ENCODE measurements around the gene RBM33. TPM values are rescaled to one million over a fixed set of nuclear protein-coding genes. Genes with fewer than 3 reads are reported as not detected.

The RBM33 gene
- total and polyA plus RNA-seq, 9 of the 15 experiments (the other 6 are each of a cell fraction or from before 2014, with no cell fraction given): 4.4 to 80.7 (median 27.3) TPM

GRCh38 chr7:155763122-155763521 lies 118.7 kb downstream of the RBM33 start:
- intact Hi-C loops (cut with micrococcal nuclease): no loop called here
- H3K79me2 ChIP-seq (ENCODE audit: control insufficient read depth, insufficient read depth, low read length): peaks cover 40% of the 10 kb centered on the region
- no peak for TF ChIP-seq STAG1 (CRISPR knock-in tag; IDR thresholded peaks at IDR 0.05; ENCODE audit: borderline replicate concordance)
- TF ChIP-seq, protein P1, sequence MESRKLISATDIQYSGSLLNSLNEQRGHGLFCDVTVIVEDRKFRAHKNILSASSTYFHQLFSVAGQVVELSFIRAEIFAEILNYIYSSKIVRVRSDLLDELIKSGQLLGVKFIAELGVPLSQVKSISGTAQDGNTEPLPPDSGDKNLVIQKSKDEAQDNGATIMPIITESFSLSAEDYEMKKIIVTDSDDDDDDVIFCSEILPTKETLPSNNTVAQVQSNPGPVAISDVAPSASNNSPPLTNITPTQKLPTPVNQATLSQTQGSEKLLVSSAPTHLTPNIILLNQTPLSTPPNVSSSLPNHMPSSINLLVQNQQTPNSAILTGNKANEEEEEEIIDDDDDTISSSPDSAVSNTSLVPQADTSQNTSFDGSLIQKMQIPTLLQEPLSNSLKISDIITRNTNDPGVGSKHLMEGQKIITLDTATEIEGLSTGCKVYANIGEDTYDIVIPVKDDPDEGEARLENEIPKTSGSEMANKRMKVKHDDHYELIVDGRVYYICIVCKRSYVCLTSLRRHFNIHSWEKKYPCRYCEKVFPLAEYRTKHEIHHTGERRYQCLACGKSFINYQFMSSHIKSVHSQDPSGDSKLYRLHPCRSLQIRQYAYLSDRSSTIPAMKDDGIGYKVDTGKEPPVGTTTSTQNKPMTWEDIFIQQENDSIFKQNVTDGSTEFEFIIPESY (CRISPR knock-in tag; IDR thresholded peaks at IDR 0.05): peak; percentile 52; the same call in 1 of the 2 replicates
- ChIA-PET POLR2A (no interaction called here), CTCF (ENCODE audit: low intra/inter-chr PET ratio) (no interaction called here)
- H3K9me1 ChIP-seq (ENCODE audit: control insufficient read depth, insufficient read depth, low read length): no peaks in the 10 kb centered on the region
- peaks cover 87% of the 10 kb centered on the region for H3K36me3 ChIP-seq (ENCODE audit: control insufficient read depth, insufficient read depth, low read length)
- H2AFZ ChIP-seq (ENCODE audit: low read depth, low read length): no peak overlapping the region
- in situ Hi-C loops (cut with MboI): loop anchor here (25.0 kb wide), 1 partner anchor 376 kb away; no protein-coding TSS in a partner anchor
- DNase-seq (ENCODE audit: extremely low read depth in 1 of 4, low spot score in 3 of 4) (no peak), ATAC-seq (no peak), FAIRE-seq (no peak)
- no peak overlapping the region for H3K9ac ChIP-seq (ENCODE audit: insufficient read depth in 1 of 2, low read depth in 2 of 2, low read length in 2 of 2)
- H3K4me1 ChIP-seq (replicated peaks in 1 of 2; ENCODE audit: control insufficient read depth in 2 of 2, insufficient read depth in 2 of 2, low read length in 2 of 2): no peaks in the 10 kb centered on the region
- peaks cover 15% of the 10 kb centered on the region for H4K20me1 ChIP-seq (replicated peaks; ENCODE audit: control insufficient read depth, insufficient read depth, low read length)
- no TSS peak for BruUV-seq (replicated peaks)
- WGBS (ENCODE audit: insufficient coverage, low coverage, missing lambda C conversion rate): 92% methylated on average over 10 of the region's 10 CpGs
- H3K27ac ChIP-seq (ENCODE audit: extremely low read depth, low read depth, low read length): no peak overlapping the region
- no peak overlapping the region for H3K4me3 ChIP-seq
- no peaks in the 10 kb centered on the region for H3K9me3 ChIP-seq (replicated peaks; ENCODE audit: control insufficient read depth, insufficient read depth, low read depth, low read length)
- H3K27me3 ChIP-seq (ENCODE audit: control insufficient read depth in 2 of 2, insufficient read depth in 2 of 2, low read length in 2 of 2): no peaks in the 10 kb centered on the region
- H3K4me2 ChIP-seq (ENCODE audit: insufficient read depth, low read length): no peak overlapping the region

All from K562 (cell line).